GM13977 (cell line): ENCODE data around the gene HSPA12A.

Source experiments
- DNase-seq: peaks from one replicate; pipeline ENCODE4 v3.0.0; 2012; ENCODE audit warnings: low spot score
- CTCF ChIP-seq: IDR thresholded peaks from 2 replicates; pipeline ENCODE4 v1.5.1; 2012; ENCODE audit warnings: mild to moderate bottlenecking, control low read depth; ENCODE audit not compliant: insufficient read depth; ENCODE audit errors: extremely low read depth, missing control alignments
- in situ Hi-C: fragments of 300-500 bp; cut with MboI; formaldehyde crosslinking; loops from one replicate; pipeline ENCODE4 v1.12.0; 2022; ENCODE audit warnings: low sequenced_read_pairs, low pct_unique_long_range_greater_than_20kb, mixed read lengths, inconsistent platforms; ENCODE audit not compliant: unreplicated experiment

HSPA12A gene

GRCh38 chr10:116676118-116676517, 66.2 kb downstream of the HSPA12A start:
- in situ Hi-C loops, result loop anchor here (25.0 kb wide), 1 partner anchor 486 kb away; no protein-coding TSS in a partner anchor
- DNase-seq, result no peak
- no peak for TF ChIP-seq CTCF

GRCh38 chr10:116674901-116675423, 67.4 kb downstream of the HSPA12A start:
- in situ Hi-C loops, result loop anchor here (25.0 kb wide), 1 partner anchor 487 kb away; no protein-coding TSS in a partner anchor

GRCh38 chr10:116673866-116674265, 68.5 kb downstream of the HSPA12A start:
- in situ Hi-C loops, result no loop called here
- no peak for TF ChIP-seq CTCF
- no peak for DNase-seq

More at GRCh38 chr10:116674901-116675423, 67.4 kb downstream of the HSPA12A start:
- no peak for DNase-seq
- no peak for TF ChIP-seq CTCF

- TF ChIP-seq CTCF, result no peak
- in situ Hi-C loops, result no loop called here
- no peak for DNase-seq
Measured at GRCh38 chr10:116672891-116673290, 69.5 kb downstream of the HSPA12A start.

GRCh38 chr10:116671274-116671926, 71.0 kb downstream of the HSPA12A start:
- in situ Hi-C loops, result no loop called here
- TF ChIP-seq CTCF, result no peak
- no peak for DNase-seq

GRCh38 chr10:116670706-116671105, 71.7 kb downstream of the HSPA12A start:
- in situ Hi-C loops, result no loop called here
- no peak for DNase-seq
- no peak for TF ChIP-seq CTCF
